Ishikawa (cell line): Measurements from ENCODE around the gene CAPN11.

Source experiments
- CEBPB ChIP-seq: IDR thresholded peaks from 2 replicates; pipeline ENCODE4 v1.6.1; 2012
- EP300 ChIP-seq: IDR thresholded peaks from 2 replicates; pipeline ENCODE4 v1.6.1; 2012; ENCODE audit warnings: borderline replicate concordance
- MAX ChIP-seq: IDR thresholded peaks from 2 replicates; pipeline ENCODE4 v1.6.1; 2012
- TAF1 ChIP-seq: IDR thresholded peaks from 2 replicates; pipeline ENCODE4 v1.6.1; 2012; ENCODE audit warnings: low read depth, mild to moderate bottlenecking
- YY1 ChIP-seq: IDR thresholded peaks from 2 replicates; pipeline ENCODE4 v1.6.1; 2012; ENCODE audit warnings: low read depth

GRCh38 chr6:44115866-44116265 lies 42.8 kb upstream of the CAPN11 start:
- peak; percentile 24; the same call in 1 of the 2 replicates for TF ChIP-seq EP300
- peak; percentile 51; the same call in 1 of the 2 replicates for TF ChIP-seq MAX
- no peak for TF ChIP-seq CEBPB
- no peak for TF ChIP-seq YY1
- TF ChIP-seq TAF1: no peak
